NCI-H524 treated with DMSO at 0.1 percent for 48 hours (cell line): ENCODE data around the gene ASAP2.

Source experiments
- DNase-seq: peaks from one replicate; lab custom pipeline; 2025; lab: John Stamatoyannopoulos, UW

Gene ASAP2

DNA sequence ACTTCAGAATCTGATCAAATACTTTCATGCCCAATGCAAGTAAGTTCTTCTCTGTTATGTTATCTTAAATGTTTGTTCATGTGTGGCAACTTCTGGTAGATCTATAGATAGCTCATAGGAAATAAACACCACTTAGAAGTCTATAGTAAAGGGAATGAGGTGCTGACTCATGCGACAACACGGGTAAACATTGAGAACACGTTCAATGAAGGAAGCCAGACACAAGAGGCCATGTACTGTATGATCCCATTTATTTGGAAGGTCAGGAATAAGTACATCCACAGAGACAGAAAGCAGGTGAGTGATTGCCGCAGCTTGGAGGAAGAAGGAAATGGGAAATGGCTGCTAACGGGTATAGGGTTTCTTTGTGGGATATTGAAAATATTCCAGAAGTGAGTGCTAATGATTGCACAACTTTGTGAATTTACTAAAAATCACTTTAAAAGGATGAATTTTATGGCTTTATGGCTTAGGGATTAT, 121.3 kb downstream of the ASAP2 start:
- DNase-seq: no peak

- no peak for DNase-seq
Measured at GRCh38 chr2:9328931-9329330, 122.3 kb downstream of the ASAP2 start.

DNA sequence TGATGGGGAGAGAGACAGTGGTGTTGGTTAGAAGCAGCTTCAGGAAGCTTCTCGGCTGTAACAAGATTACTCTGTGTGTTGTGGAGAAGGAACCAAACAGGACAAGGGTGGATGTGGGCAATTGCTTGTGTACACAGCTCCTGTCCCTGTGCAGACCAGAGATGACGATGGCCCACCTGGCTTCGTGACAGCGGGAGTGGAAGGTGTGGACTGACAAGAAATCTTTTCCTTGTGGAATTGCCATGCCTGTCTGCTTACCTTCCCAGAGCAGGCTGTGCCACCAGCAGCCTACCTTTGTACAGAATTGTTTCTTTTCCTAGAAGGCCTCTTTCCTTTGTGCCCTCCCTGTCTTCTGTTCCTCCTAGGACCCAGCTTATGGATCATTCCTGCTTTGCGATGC, 122.9 kb downstream of the ASAP2 start:
- no peak for DNase-seq

DNA sequence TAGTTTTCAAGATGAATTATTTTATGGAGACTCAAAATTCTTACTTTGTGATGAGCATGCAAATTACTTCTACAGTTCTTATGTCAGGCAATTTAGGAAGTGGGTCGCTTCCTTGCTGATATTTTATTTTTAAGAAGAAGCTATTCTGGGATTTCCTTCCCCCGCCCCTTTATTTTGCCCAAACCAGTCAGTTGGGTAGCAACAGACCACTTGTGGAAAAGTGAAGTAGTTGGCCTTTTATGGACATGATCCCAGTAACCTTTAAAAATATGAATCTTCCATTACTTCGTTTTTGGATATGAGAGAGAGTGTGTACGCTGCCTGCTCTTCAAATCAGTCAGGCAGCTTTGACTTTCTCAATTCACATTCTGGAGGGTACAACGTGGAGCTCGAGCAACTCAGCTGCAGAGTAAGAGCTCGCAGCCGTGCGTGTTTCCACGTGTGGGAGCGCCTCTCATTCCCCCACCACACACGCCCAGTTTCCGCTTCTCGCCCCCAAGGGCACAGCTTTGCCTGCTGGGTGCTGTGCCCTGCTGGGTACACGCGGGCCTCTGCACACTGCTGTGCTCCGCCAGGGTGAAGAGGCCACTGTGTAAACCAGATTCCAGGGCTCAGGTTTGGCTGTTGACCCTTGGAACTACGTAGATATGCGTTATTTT, 124.1 kb downstream of the ASAP2 start:
- DNase-seq: no peak

GRCh38 chr2:9331704-9332103, 125.1 kb downstream of the ASAP2 start:
- DNase-seq: no peak

DNA sequence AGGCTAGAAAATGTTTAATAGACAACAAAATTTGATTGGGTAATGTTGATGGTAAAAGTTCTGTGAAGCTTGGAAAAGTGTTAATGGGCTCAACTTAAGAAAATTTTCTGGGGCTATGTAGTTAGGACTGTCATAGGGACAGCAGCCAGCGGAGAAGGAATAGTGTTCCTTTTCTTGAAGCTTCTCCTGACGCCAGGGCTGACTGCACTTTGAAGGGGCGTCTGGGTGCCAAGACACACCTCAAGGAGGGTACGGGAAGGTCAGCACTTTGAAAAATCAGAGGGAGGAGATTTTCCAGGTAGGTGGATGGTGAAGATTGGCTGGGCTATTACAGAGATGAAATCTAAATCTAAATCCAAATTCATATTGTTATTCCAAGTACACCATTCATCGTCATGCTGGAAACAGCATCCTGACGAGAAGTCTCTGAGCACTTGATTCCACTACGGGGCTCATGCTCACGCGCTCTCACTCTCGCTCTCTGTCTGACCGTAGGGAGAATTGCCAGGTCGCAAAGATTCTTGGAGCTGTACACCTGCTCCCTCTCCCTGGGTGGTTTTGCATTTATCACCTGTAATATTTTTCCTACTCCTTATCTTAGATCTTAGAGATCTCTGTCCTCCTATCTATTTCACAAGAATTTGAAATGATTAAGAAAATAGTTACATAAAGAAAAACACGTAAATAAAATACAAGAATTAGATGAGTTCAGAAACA, 125.7 kb downstream of the ASAP2 start:
- DNase-seq: no peak

- no peak for DNase-seq
Measured at GRCh38 chr2:9332853-9333245, 126.2 kb downstream of the ASAP2 start.

GRCh38 chr2:9333591-9334171, 127.1 kb downstream of the ASAP2 start:
- DNase-seq: no peak

- DNase-seq: no peak
Measured at GRCh38 chr2:9334761-9335160, 128.1 kb downstream of the ASAP2 start.

DNA sequence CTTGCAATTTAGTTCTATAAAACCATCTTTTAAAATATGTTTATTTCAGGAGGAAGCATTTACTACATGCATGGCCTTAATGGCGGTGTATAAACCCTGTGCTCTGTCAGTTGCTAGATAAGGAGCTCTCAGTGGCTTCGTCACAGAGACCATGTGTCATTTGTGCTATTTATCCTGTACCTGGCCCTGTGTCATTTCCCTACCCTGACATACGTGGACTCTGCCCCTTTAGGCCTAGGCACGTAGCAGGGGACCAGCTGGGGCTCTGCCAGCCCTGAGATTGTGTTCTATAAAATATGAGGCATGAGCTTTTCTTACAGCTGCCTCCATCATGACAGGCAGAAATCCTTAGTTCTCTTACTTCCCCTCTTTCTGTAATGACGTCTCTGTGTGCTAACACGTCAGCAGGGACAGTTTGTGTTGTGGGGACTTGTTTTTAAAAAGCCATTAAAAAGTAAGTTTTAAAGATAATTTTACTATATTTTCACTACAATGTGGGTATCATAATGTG, 128.8 kb downstream of the ASAP2 start:
- DNase-seq: no peak

GRCh38 chr2:9336241-9336575, 129.6 kb downstream of the ASAP2 start:
- DNase-seq: peak; percentile 95

- DNase-seq: peak; percentile 70
Measured at GRCh38 chr2:9336576-9337314, 130.1 kb downstream of the ASAP2 start.

GRCh38 chr2:9337901-9338300, 131.3 kb downstream of the ASAP2 start:
- DNase-seq: no peak

DNA sequence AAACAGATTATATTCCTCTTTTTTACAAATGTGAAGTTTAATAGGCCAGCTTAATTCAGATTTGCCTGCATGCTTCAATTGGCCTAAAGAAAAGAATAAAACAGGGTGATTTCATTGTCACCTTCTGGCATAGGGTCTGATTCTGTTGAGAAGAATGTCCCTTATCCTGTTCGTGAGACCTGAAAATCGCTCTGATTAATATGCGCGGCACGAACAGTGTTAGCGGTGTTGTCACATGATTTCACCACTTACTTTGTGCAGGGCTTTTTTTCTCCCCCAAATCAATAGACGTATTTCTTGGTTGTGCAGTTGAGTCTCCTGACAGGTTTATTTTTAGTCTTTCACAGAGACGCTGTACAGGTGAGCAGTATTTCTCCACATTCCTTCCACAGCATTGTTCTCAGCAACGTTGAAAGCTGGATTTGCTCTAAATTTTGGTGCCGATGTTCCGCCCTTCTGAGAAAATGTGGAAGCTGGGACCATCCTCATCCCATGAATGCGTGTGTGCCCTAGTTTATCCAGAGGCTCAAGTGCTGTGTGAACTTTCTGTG, 134.8 kb downstream of the ASAP2 start:
- no peak for DNase-seq

DNA sequence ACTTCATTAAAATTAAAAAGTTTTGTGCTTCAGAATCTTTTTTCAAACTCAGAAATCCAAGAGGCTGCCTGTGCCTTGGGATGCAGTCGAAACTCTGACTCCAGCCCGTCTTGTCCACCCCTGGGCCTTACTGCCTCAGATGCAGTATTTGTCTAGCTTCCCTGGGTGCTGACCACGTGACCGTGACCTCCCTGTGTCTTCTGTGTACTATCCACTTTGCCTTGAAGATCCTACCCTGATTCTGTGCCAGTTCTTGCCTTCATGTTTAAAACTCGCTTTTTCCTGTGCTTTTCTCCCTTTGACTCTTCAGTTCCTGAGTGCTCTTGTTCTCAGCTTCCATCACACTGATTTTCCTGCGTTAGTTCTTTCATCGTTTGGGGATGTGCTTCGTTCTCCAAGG, 136.0 kb downstream of the ASAP2 start:
- DNase-seq: no peak

GRCh38 chr2:9343524-9343923, 136.9 kb downstream of the ASAP2 start:
- DNase-seq: no peak

- no peak for DNase-seq
Measured at GRCh38 chr2:9344434-9344833, 137.8 kb downstream of the ASAP2 start.

- DNase-seq: no peak
Measured at GRCh38 chr2:9345343-9345742, 138.7 kb downstream of the ASAP2 start.

GRCh38 chr2:9345997-9346396, 139.4 kb downstream of the ASAP2 start:
- no peak for DNase-seq

GRCh38 chr2:9346885-9347284, 140.3 kb downstream of the ASAP2 start:
- DNase-seq: no peak

DNA sequence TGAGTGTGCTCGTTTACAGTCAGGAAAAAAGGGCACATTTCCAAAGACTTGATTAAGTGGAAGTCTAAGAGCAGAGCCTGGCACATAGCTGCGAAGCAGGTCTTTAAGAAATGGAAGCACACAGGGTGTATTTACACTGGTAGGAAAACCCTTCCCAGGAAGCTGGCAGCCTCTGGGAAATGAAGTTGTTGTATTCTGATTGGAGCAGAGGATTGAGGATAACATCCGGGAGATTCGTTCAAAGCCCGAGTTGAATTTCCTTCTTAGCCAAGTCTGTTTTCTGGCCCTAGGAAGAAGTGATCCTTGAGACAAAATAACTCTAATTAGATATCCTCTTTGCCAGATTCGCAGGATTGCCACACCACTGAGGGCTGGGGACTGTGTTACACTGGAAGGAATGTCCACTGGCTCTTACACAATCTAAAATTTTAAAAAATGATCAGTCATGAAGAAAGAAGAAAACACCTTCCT, 140.8 kb downstream of the ASAP2 start:
- no peak for DNase-seq

GRCh38 chr2:9354318-9354717, 147.7 kb downstream of the ASAP2 start:
- DNase-seq: no peak
